ENCODE measurements around the gene TMED7. TPM values are rescaled to one million over a fixed set of nuclear protein-coding genes. Genes with fewer than 3 reads are reported as not detected.

Gene TMED7
- total and polyA plus RNA-seq, 4 donors: 43.4 to 140 (median 65.8) TPM

- H3K27me3 ChIP-seq (ENCODE audit: control insufficient read depth in 4 of 4, insufficient read depth in 4 of 4, low read length in 3 of 4): no peaks in the 10 kb centered on the region
- WGBS: 81% methylated on average over 1 of the region's 1 CpG
- peak overlapping the region in 1 of 3 donors; percentile 48 for H3K4me3 ChIP-seq (ENCODE audit: low read depth in 1 of 3, low read length in 3 of 3)
- TF ChIP-seq RAD21 (IDR thresholded peaks at IDR 0.05): no peak
- TF ChIP-seq TAF1 (conservative IDR thresholded peaks at IDR 0.05): no peak
- no peak for TF ChIP-seq GABPA (IDR thresholded peaks at IDR 0.05 in 1 of 2, conservative IDR thresholded peaks at IDR 0.05 in 1 of 2)
- no peak for TF ChIP-seq SP1 (IDR thresholded peaks at IDR 0.05)
- no peak for TF ChIP-seq FOXA2 (IDR thresholded peaks at IDR 0.05)
- no peak for TF ChIP-seq JUND (IDR thresholded peaks at IDR 0.05)
- TF ChIP-seq, protein P1, sequence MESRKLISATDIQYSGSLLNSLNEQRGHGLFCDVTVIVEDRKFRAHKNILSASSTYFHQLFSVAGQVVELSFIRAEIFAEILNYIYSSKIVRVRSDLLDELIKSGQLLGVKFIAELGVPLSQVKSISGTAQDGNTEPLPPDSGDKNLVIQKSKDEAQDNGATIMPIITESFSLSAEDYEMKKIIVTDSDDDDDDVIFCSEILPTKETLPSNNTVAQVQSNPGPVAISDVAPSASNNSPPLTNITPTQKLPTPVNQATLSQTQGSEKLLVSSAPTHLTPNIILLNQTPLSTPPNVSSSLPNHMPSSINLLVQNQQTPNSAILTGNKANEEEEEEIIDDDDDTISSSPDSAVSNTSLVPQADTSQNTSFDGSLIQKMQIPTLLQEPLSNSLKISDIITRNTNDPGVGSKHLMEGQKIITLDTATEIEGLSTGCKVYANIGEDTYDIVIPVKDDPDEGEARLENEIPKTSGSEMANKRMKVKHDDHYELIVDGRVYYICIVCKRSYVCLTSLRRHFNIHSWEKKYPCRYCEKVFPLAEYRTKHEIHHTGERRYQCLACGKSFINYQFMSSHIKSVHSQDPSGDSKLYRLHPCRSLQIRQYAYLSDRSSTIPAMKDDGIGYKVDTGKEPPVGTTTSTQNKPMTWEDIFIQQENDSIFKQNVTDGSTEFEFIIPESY (IDR thresholded peaks at IDR 0.05): no peak
- no peak for TF ChIP-seq NR2F2 (IDR thresholded peaks at IDR 0.05)
- no peak for TF ChIP-seq YY1 (IDR thresholded peaks at IDR 0.05)
- TF ChIP-seq FOXA1 (IDR thresholded peaks at IDR 0.05): no peak
- TF ChIP-seq MAX (IDR thresholded peaks at IDR 0.05): no peak
- TF ChIP-seq, protein P2, sequence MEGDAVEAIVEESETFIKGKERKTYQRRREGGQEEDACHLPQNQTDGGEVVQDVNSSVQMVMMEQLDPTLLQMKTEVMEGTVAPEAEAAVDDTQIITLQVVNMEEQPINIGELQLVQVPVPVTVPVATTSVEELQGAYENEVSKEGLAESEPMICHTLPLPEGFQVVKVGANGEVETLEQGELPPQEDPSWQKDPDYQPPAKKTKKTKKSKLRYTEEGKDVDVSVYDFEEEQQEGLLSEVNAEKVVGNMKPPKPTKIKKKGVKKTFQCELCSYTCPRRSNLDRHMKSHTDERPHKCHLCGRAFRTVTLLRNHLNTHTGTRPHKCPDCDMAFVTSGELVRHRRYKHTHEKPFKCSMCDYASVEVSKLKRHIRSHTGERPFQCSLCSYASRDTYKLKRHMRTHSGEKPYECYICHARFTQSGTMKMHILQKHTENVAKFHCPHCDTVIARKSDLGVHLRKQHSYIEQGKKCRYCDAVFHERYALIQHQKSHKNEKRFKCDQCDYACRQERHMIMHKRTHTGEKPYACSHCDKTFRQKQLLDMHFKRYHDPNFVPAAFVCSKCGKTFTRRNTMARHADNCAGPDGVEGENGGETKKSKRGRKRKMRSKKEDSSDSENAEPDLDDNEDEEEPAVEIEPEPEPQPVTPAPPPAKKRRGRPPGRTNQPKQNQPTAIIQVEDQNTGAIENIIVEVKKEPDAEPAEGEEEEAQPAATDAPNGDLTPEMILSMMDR (IDR thresholded peaks at IDR 0.05; ENCODE audit: low read depth, low read length, missing input control): no peak
- TF ChIP-seq, protein P3, sequence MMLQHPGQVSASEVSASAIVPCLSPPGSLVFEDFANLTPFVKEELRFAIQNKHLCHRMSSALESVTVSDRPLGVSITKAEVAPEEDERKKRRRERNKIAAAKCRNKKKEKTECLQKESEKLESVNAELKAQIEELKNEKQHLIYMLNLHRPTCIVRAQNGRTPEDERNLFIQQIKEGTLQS (IDR thresholded peaks at IDR 0.05): no peak
- TF ChIP-seq EGR1 (IDR thresholded peaks at IDR 0.05; ENCODE audit: low read depth in 2 of 2): no peak
- TF ChIP-seq, protein P4, sequence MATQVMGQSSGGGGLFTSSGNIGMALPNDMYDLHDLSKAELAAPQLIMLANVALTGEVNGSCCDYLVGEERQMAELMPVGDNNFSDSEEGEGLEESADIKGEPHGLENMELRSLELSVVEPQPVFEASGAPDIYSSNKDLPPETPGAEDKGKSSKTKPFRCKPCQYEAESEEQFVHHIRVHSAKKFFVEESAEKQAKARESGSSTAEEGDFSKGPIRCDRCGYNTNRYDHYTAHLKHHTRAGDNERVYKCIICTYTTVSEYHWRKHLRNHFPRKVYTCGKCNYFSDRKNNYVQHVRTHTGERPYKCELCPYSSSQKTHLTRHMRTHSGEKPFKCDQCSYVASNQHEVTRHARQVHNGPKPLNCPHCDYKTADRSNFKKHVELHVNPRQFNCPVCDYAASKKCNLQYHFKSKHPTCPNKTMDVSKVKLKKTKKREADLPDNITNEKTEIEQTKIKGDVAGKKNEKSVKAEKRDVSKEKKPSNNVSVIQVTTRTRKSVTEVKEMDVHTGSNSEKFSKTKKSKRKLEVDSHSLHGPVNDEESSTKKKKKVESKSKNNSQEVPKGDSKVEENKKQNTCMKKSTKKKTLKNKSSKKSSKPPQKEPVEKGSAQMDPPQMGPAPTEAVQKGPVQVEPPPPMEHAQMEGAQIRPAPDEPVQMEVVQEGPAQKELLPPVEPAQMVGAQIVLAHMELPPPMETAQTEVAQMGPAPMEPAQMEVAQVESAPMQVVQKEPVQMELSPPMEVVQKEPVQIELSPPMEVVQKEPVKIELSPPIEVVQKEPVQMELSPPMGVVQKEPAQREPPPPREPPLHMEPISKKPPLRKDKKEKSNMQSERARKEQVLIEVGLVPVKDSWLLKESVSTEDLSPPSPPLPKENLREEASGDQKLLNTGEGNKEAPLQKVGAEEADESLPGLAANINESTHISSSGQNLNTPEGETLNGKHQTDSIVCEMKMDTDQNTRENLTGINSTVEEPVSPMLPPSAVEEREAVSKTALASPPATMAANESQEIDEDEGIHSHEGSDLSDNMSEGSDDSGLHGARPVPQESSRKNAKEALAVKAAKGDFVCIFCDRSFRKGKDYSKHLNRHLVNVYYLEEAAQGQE (IDR thresholded peaks at IDR 0.05): no peak
- TF ChIP-seq HNF4A (conservative IDR thresholded peaks at IDR 0.05): no peak
- no peak for TF ChIP-seq HNF4G (IDR thresholded peaks at IDR 0.05)
- TF ChIP-seq RXRA (IDR thresholded peaks at IDR 0.05): no peak
- no peak for DNase-seq (ENCODE audit: low spot score)
- no peak overlapping the region for H3K9ac ChIP-seq (ENCODE audit: low read depth in 1 of 2, low read length in 2 of 2)
- no peaks in the 10 kb centered on the region for H3K4me1 ChIP-seq (ENCODE audit: control insufficient read depth in 4 of 4, insufficient read depth in 4 of 4, low read length in 3 of 4)
- H3K9me3 ChIP-seq (ENCODE audit: control insufficient read depth in 4 of 4, low read length in 3 of 4): no peaks in the 10 kb centered on the region
- H3K36me3 ChIP-seq (ENCODE audit: control insufficient read depth in 4 of 4, insufficient read depth in 3 of 4, low read depth in 1 of 4, low read length in 3 of 4): no peaks in the 10 kb centered on the region
- no peak overlapping the region for H3K27ac ChIP-seq (ENCODE audit: low read depth in 1 of 2, low read length in 2 of 2)
Measured at GRCh38 chr5:115656404-115656803, 30.6 kb upstream of the TMED7 start.
